Gastrocnemius medialis (tissue), 4 donors: ENCODE results near the gene TMEM192. TPM values are rescaled to one million over a fixed set of nuclear protein-coding genes. Genes with fewer than 3 reads are reported as not detected.

Source experiments
- ATAC-seq, 2 donors: fragments of 150-250 bp; one replicate each; pipeline ENCODE4 v1.9.1; 2016
- DNase-seq, 2 donors: peaks; one replicate each; pipeline ENCODE4 v3.0.0-alpha.2; 2019
- H3K27ac ChIP-seq, 4 donors: fragments of 200-600 bp; sonication (generic); 1 replicate in 1 of 4; 2 replicates in 3 of 4; pipeline ENCODE4 v1.5.1; 2016 to 2018; ENCODE audit warnings: mild to moderate bottlenecking in 2 of 4, moderate library complexity in 1 of 4
- H3K27me3 ChIP-seq, 3 donors: fragments of 200-600 bp; sonication (generic) in 2 of 3; 1 replicate in 1 of 3; 2 replicates in 2 of 3; pipeline versions ENCODE4 v1.5.1 to v1.6.0; 2016 to 2019; ENCODE audit warnings: mild to moderate bottlenecking in 1 of 3, moderate library complexity in 1 of 3
- H3K36me3 ChIP-seq, 2 donors: fragments of 200-600 bp; sonication (generic) in 1 of 2; one replicate each; pipeline ENCODE4 v1.5.1; 2017 to 2018
- H3K4me1 ChIP-seq, 2 donors: fragments of 200-600 bp; sonication (generic) in 1 of 2; one replicate each; pipeline ENCODE4 v1.5.1; 2016 to 2017; ENCODE audit warnings: mild to moderate bottlenecking in 2 of 2
- H3K4me3 ChIP-seq, 4 donors: fragments of 200-600 bp; sonication (generic) in 3 of 4; 1 replicate in 1 of 4; 2 replicates in 3 of 4; pipeline ENCODE4 v1.5.1; 2016 to 2019; ENCODE audit warnings: mild to moderate bottlenecking in 2 of 4
- H3K9me3 ChIP-seq, 3 donors: fragments of 200-600 bp; sonication (generic) in 2 of 3; 1 replicate in 1 of 3; 2 replicates in 2 of 3; pipeline ENCODE4 v1.5.1; 2016 to 2019
- CTCF ChIP-seq, 5 experiments: fragments of 450-650 bp in 3 of 5; fragments of 200-600 bp in 2 of 5; sonication (generic) in 2 of 5; IDR thresholded peaks in 4 of 5; conservative IDR thresholded peaks in 1 of 5; 1 replicate in 4 of 5; 2 replicates in 1 of 5; pipeline ENCODE4 v1.5.1; 2016 to 2019; ENCODE audit warnings: antibody characterized with exemption in 5 of 5, mild to moderate bottlenecking in 3 of 5, moderate library complexity in 3 of 5
- POLR2A ChIP-seq, 2 donors: fragments of 450-650 bp; IDR thresholded peaks; one replicate each; pipeline ENCODE4 v1.6.1; 2017; ENCODE audit warnings: antibody characterized with exemption in 2 of 2, mild to moderate bottlenecking in 2 of 2, moderate library complexity in 2 of 2
- in situ Hi-C, 4 donors: fragments of 200-750 bp; cut with MboI; loops; one replicate each; pipeline versions ENCODE4 v1.15.0 to v1.8.0; 2017; ENCODE audit warnings: low sequenced_read_pairs in 4 of 4
- intact Hi-C: fragments of 100-400 bp; cut with DNase I; formaldehyde crosslinking; loops from one replicate; pipeline ENCODE4 v1.15.1; 2023; ENCODE audit warnings: low total_unique reads
- total RNA-seq, 4 donors: library from RNA; depleted of rRNA; stranded (reverse); fragments of >200 nt; gene quantifications; one replicate each; pipeline versions ENCODE4 v1.1.0 to v1.2.3, GENCODE V29; 2016

Gene TMEM192
- total RNA-seq, 4 donors from 2014 or later, result 15.3 to 28.9 (median 17.8) TPM

GRCh38 chr4:165152527-165152926 lies 39.9 kb upstream of the TMEM192 start:
- no peaks in the 10 kb centered on the region for H3K27me3 ChIP-seq
- intact Hi-C loops (no loop called here), in situ Hi-C loops (no loop called here)
- ATAC-seq (no peak), DNase-seq (no peak)
- H3K36me3 ChIP-seq, result no peaks in the 10 kb centered on the region
- no peak overlapping the region for H3K4me3 ChIP-seq
- H3K4me1 ChIP-seq, result no peaks in the 10 kb centered on the region
- H3K9me3 ChIP-seq, result no peaks in the 10 kb centered on the region
- TF ChIP-seq POLR2A (IDR thresholded peaks at IDR 0.05) (no peak), CTCF (IDR thresholded peaks at IDR 0.05 in 4 of 5, conservative IDR thresholded peaks at IDR 0.05 in 1 of 5) (no peak)
- no peak overlapping the region for H3K27ac ChIP-seq

DNA sequence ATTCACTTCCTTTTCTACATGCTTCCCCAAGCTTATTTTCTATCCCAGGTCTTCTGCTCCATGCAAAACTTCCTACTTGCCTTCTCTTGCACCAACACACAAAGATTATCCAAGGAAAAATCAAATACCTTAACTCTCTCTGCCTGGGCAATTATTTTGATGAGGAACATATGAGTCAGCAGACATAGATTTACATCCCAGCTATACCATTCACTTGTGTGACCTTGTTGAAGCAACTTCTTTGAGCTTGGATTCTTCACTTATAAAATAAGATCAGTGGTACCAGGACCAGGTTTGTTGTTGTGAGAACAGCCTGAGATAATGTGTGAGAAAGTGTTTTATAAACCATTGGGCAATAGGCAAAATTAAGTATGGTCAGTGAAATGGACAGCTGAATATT lies 39.1 kb upstream of the TMEM192 start:
- DNase-seq, result no peak
- H3K27ac ChIP-seq, result no peak overlapping the region
- H3K4me3 ChIP-seq, result no peak overlapping the region
- in situ Hi-C loops, result no loop called here
- no peak for ATAC-seq
- H3K4me1 ChIP-seq, result no peaks in the 10 kb centered on the region
- H3K27me3 ChIP-seq, result no peaks in the 10 kb centered on the region
- intact Hi-C loops, result no loop called here
- H3K36me3 ChIP-seq, result no peaks in the 10 kb centered on the region
- H3K9me3 ChIP-seq, result no peaks in the 10 kb centered on the region
- TF ChIP-seq CTCF (IDR thresholded peaks at IDR 0.05 in 4 of 5, conservative IDR thresholded peaks at IDR 0.05 in 1 of 5), result no peak
- TF ChIP-seq POLR2A (IDR thresholded peaks at IDR 0.05), result no peak

DNA sequence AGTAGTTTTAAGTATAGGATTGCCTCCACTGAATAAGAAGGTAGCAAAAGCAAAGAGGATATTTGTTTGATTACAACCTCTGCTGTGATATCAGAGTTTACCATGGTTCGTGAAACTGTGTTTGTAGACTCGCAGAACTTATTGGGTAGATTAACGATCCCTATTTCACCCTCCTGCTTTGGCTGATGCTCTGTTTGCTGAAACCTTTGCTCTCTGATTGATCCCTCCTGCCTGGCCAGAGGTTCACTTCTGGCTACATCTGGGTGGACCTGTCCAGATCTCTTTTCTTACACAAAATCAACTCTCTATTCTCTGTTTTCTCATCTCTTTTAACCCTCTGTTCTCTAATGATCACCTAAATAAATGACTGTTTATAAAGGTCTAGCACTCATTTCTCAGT lies 37.9 kb upstream of the TMEM192 start:
- DNase-seq, result no peak
- intact Hi-C loops, result no loop called here
- H3K4me1 ChIP-seq, result no peaks in the 10 kb centered on the region
- no peaks in the 10 kb centered on the region for H3K27me3 ChIP-seq
- ATAC-seq, result no peak
- no peak overlapping the region for H3K4me3 ChIP-seq
- no peak overlapping the region for H3K27ac ChIP-seq
- TF ChIP-seq CTCF (IDR thresholded peaks at IDR 0.05 in 4 of 5, conservative IDR thresholded peaks at IDR 0.05 in 1 of 5) (no peak), POLR2A (IDR thresholded peaks at IDR 0.05) (no peak)
- H3K36me3 ChIP-seq, result no peaks in the 10 kb centered on the region
- H3K9me3 ChIP-seq, result no peaks in the 10 kb centered on the region
- in situ Hi-C loops, result no loop called here

GRCh38 chr4:165138843-165139242 lies 26.2 kb upstream of the TMEM192 start:
- TF ChIP-seq POLR2A (IDR thresholded peaks at IDR 0.05) (no peak), CTCF (IDR thresholded peaks at IDR 0.05 in 4 of 5, conservative IDR thresholded peaks at IDR 0.05 in 1 of 5) (no peak)
- ATAC-seq (no peak), DNase-seq (no peak)
- peaks cover 0 to 3% (median 0%) of the 10 kb centered on the region in 3 donors for H3K9me3 ChIP-seq
- H3K27me3 ChIP-seq, result no peaks in the 10 kb centered on the region
- H3K27ac ChIP-seq, result no peak overlapping the region
- H3K36me3 ChIP-seq, result no peaks in the 10 kb centered on the region
- no peak overlapping the region for H3K4me3 ChIP-seq
- in situ Hi-C loops (loop anchor here in 2 of 4 donors (10.0 to 25.0 kb wide), 3 partner anchors 223 to 948 kb away; no protein-coding TSS in a partner anchor), intact Hi-C loops (no loop called here)
- H3K4me1 ChIP-seq, result no peaks in the 10 kb centered on the region

GRCh38 chr4:165137205-165137604 lies 24.5 kb upstream of the TMEM192 start:
- H3K4me1 ChIP-seq, result no peaks in the 10 kb centered on the region
- H3K36me3 ChIP-seq, result no peaks in the 10 kb centered on the region
- ATAC-seq (no peak), DNase-seq (no peak)
- no peaks in the 10 kb centered on the region for H3K27me3 ChIP-seq
- in situ Hi-C loops, result loop anchor here in 2 of 4 donors (10.0 to 25.0 kb wide), 3 partner anchors 225 to 950 kb away; no protein-coding TSS in a partner anchor
- peaks cover 0 to 3% (median 0%) of the 10 kb centered on the region in 3 donors for H3K9me3 ChIP-seq
- no peak overlapping the region for H3K4me3 ChIP-seq
- no peak overlapping the region for H3K27ac ChIP-seq
- TF ChIP-seq POLR2A (IDR thresholded peaks at IDR 0.05) (no peak), CTCF (IDR thresholded peaks at IDR 0.05 in 4 of 5, conservative IDR thresholded peaks at IDR 0.05 in 1 of 5) (no peak)
- intact Hi-C loops, result no loop called here
